NCI-H1105 (cell line): ENCODE data around the gene COL8A1.
A peak's percentile ranks its signal among the peaks of the same experiment; 100 is the strongest.

Experiments used
- DNase-seq: peaks from one replicate; lab custom pipeline; 2025; lab: John Stamatoyannopoulos, UW

The COL8A1 gene

GRCh38 chr3:99761415-99762165 lies 123.2 kb downstream of the COL8A1 start:
- DNase-seq = no peak

DNA sequence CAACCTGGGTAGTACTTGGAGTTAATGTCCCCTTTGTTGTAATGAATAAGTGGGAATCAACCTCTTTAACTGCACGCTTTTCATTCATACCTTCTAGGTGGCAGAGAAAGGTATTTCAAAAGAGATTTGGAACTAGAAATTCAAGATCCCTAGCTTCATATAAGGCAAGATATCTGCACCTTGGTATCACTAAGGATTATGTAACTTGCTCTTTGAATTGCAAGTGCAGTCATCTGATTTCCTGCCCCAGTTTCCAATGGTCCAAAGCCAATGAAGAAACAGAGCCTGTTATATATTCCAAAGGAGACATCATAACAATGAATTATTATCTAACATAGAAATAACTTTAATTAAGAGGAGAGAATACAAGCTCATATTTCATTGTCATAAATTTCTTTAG lies 124.5 kb downstream of the COL8A1 start:
- DNase-seq = no peak

DNA sequence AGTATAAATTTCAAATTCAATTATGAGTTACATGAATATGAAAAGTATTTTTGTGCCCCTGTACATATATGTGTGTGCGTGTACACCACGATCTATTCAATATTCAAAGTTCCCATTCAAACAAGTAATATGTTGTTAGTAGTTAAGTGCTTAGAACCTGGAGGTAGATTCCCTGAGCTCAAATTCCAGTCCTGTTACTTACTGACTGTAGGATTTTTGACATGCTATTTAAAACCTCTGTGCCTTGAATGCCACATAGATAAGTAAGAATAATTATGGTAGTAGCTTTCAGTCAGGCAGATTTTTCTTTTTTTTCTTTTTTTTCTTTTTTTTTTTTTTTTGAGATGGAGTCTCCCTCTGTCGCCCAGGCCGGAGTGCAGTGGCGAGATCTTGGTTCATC lies 126.0 kb downstream of the COL8A1 start:
- no peak for DNase-seq

DNA sequence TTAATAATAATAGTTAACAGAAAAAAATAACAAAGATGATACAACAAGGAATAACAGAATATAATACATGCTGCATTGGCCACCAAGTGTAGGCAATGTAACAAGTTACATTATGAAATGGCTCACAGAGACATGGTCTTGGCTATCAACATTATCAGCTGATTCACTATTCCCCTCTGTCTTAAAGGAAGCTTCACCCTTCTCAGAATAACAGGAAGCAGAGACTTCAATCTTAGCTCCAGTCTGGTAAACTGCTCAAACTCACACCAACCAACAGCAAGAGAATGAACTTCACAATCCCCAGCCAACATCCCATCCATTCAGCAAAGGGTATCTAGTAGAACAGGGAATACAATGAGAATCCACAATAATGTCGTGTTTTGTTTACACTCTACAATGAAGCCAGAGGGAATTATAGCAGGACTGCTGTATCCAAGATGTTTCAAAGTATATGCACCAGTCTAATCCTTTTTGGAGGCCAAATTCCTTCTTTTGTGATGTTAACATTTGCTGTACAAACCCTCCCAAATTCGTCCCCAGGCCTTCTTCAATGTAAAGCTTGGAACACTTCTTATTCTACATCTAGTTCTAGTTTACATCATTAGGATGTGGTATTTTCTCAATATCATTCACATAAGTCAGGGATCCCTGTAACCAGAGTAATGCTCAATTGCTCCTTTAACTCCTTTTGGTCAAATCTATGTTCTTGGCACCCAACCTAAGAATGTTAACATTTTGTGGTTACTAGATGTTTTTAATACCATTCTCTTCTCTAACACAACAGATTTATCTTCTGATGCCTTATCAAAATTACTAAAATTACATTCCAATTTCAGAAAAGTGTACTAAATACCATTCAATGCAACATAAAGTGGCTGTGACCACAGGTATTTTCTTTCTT lies 126.9 kb downstream of the COL8A1 start:
- DNase-seq = no peak

DNA sequence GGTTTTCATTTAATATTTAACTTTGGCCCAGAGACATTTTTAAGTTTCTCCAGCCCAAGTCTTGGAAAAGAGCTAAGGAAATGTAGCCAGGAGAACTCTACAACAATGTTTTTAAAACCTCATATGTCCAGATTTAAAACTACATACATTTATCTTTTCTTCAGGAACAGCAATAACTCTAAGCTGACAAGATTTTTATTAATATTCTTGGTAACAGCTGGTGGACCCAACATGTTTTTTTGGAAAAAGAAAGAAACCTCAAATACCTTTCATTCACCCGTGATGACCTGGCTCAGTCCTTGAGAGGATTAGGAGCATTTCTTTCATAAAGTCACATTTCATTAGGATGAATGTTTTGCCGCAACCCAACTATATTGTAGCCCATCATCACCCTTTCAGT lies 128.9 kb downstream of the COL8A1 start:
- no peak for DNase-seq

DNA sequence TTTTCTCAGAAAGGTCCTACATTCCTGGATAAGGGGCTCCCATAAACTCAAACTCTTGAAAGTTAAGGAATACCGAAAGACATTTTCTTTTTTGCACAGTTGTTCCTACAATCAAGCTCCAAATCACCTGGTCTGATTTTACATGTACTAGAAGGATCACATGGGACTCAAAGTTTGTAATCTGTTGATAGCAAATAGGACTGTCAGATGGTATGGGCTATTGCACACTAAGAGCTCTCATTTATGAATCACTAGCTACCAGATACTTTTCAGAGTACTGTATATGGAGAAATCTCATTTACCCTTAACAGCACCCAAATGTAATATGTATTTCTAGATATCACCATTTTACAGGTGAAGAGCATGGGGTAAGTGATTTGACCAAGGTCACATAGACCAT lies 129.7 kb downstream of the COL8A1 start:
- DNase-seq = no peak

GRCh38 chr3:99768808-99769501 lies 130.6 kb downstream of the COL8A1 start:
- DNase-seq = no peak

DNA sequence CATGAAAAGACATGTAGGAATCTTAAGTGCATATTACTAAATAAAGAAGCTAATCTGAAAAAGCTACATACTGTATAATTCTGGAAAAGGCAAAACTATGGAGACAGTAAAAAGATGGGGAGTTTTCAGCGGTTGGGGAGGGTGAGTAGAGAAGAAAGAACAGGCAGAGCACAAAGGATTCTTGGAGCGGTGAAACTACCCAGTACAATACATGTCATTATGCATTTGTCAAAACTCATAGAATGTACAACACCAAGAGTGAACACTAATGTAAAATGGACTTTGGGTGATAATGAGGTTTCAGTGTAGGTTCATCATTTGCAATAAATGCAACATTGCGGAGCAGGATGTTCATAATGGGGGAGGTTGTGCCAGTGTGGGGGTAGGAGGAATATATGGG lies 133.8 kb downstream of the COL8A1 start:
- DNase-seq = no peak

DNA sequence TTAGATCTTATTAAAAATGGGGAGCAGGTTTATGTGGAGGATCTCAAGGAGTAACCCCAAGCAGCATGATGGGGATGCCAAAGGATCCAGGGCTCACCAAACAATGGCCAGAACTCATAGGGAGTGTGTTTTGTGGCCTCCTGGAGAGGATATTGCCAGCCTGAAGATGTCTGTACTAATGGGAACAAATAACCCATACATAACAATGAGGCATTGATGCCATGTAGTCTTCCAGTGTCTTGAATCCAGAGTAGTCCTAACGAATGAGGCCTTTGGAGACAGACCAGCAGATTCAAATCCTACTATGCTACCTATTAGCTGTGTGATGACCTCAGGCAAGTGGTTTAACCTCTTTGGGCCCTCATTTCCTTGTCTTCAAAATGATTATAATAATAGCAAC lies 134.3 kb downstream of the COL8A1 start:
- DNase-seq = no peak

GRCh38 chr3:99774467-99774866 lies 136.1 kb downstream of the COL8A1 start:
- no peak for DNase-seq

DNA sequence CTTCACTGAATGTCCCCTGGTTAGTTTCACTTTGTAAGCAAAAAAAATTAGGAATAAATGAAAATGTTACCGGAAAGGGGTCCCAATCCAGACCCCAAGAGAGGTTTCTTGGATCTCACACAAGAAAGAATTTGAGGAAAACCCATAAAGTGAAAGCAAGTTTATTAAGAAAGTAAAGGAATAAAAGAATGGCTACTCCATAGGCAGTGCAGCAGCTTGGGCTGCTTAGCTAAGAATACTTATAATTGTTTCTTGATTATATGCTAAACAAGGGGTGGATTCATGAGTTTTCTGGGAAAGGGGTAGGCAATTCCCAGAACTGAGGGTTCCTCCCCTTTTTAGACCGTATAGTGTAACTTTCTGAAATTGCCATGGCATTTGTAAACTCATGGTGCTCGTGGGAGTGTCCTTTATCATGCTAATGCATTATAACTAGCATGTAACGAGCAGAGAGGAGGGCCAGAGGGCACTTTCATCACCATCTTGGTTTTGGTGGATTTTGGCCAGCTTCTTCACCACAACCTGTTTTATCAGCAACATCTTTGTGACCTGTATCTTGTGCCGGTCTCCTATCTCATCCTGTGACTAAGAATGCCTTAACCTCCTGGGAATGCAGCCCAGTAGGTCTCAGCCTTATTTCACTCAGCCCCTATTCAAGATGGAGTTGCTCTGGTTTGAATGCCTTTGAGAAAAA lies 138.3 kb downstream of the COL8A1 start:
- no peak for DNase-seq

- no peak for DNase-seq
Measured at GRCh38 chr3:99777210-99777549, 138.8 kb downstream of the COL8A1 start.

DNA sequence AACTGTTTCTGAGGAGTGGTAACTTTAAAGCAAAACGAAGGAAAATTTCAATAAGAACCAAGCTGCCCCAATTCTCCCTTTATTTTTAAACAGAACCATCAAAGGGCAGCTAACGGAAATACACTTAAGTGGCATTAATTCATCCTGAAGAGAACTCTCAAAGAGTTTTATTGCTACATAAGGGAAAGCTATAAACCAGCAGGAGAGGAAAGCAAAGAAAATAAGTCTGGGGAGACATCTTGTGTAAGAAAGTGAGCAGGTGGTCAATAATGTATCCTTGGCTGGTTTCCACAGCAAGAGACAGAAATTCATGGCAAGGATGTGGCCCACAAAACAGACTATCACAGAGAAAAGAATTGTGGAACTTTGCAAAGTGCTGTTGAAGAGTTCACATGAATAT lies 139.3 kb downstream of the COL8A1 start:
- DNase-seq = no peak

GRCh38 chr3:99780749-99781148 lies 142.4 kb downstream of the COL8A1 start:
- no peak for DNase-seq

DNA sequence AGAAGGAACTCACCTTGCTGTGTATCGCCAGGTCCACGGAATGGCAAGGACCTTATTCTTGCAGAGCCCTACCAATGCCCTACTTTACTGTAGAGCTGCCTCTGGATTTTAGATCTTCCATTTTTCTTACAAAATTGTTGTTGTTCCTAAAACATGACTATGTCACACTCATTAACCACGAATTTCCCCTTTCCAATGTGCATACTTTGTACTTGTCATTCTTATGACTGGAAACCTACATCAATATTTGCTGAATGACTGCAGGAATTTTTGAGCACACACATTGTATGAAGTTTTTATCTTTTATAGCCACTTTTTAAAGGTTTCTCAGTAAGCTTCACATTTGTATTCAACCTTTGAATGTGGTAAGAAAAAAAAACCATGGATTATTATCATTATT lies 143.4 kb downstream of the COL8A1 start:
- DNase-seq = no peak

GRCh38 chr3:99783011-99783573 lies 144.7 kb downstream of the COL8A1 start:
- DNase-seq = no peak

DNA sequence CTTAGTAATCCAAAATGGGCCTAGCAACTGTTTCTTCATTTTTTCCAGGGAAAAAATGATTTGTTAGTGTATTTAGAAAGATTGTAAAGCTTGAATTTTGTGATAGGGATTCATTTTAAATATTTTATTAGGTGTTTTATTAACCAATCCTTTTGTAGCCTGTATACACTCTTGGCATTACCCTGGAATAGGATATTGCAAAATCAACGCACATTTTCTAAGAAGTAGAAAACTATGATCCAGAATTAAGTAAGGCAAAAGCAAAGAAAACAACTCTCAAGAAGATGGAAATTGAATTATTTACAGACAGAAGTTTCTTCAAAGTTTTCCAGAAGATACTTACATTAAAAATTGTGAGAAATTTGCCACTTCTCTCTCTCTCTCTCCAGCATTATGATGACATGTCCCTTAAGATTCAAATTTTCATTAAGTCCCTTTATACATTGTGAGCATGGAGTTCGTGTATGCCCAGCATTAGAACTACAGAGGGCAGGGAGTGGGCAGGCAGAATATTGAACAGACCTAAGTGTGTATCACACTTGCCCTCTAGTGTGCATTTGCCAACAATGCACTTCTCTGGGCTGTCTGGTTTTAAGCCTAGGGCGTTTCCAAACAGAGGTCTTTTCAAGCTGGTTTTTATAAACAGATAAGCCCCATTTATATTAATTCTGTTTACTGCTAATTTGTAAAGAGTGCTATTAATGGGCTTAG lies 150.8 kb downstream of the COL8A1 start:
- DNase-seq = peak; percentile 51

- no peak for DNase-seq
Measured at GRCh38 chr3:99794485-99794884, 156.1 kb downstream of the COL8A1 start.

DNA sequence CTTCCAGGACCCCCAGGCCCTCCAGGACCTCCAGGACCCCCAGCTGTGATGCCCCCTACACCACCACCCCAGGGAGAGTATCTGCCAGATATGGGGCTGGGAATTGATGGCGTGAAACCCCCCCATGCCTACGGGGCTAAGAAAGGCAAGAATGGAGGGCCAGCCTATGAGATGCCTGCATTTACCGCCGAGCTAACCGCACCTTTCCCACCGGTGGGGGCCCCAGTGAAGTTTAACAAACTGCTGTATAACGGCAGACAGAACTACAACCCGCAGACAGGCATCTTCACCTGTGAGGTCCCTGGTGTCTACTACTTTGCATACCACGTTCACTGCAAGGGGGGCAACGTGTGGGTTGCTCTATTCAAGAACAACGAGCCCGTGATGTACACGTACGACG lies 157.2 kb downstream of the COL8A1 start:
- no peak for DNase-seq

- no peak for DNase-seq
Measured at GRCh38 chr3:99799422-99799821, 161.0 kb downstream of the COL8A1 start.

DNA sequence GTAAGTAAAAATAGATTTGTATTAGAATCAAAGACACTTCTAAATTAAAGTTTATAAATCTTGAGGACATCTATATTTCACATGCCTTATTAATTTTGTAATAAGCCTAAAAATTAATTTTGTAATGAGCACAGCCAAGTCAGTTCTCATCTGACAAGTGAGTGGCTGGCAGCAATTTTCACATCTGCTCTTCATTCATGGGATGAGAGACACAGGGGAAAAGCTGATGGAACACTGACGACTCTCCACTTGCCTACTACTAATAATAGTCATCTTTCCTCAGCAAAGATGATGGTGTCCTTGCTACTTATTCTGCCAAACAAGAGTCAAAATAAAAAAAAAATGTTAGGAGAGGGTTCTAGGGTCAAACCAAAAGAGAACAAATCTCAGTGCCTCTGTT lies 164.9 kb downstream of the COL8A1 start:
- DNase-seq = no peak
